Measurements from ENCODE around the gene CNPPD1.
"Not testable (repeated sequence)": the region's sequence is repeated elsewhere in the genome, so short reads cannot be mapped to it uniquely, and the experiment has no call there.

The CNPPD1 gene

GRCh38 chr2:219209236-219210195 lies 32.8 kb upstream of the CNPPD1 start:
- FAIRE-seq (no peak), DNase-seq (ENCODE audit: extremely low spot score, insufficient read length, low read depth) (no peak)

GRCh38 chr2:219207884-219208740 lies 31.4 kb upstream of the CNPPD1 start:
- DNase-seq (ENCODE audit: extremely low spot score, insufficient read length, low read depth) (no peak), FAIRE-seq (no peak)

GRCh38 chr2:219207134-219207883 lies 30.6 kb upstream of the CNPPD1 start:
- FAIRE-seq (no peak), DNase-seq (ENCODE audit: extremely low spot score, insufficient read length, low read depth) (no peak)

GRCh38 chr2:219206328-219207133 lies 29.8 kb upstream of the CNPPD1 start, which contains the start of gene ZFAND2B:
Gene ZFAND2B (plus strand): TSS chr2:219206782. CDS start chr2:219206988, 206 bp downstream.
- FAIRE-seq = peak; percentile 90
- peak; percentile 98 for DNase-seq (ENCODE audit: extremely low spot score, insufficient read length, low read depth)

GRCh38 chr2:219205981-219206327 lies 29.2 kb upstream of the CNPPD1 start:
- FAIRE-seq (no peak), DNase-seq (ENCODE audit: extremely low spot score, insufficient read length, low read depth) (no peak)

GRCh38 chr2:219205165-219205538 lies 28.4 kb upstream of the CNPPD1 start:
- DNase-seq (ENCODE audit: extremely low spot score, insufficient read length, low read depth) (no peak), FAIRE-seq (no peak)

- no peak for FAIRE-seq
These were observed 27.9 kb upstream of the CNPPD1 start for GRCh38 chr2:219204425-219205164.

GRCh38 chr2:219201331-219201730 lies 24.6 kb upstream of the CNPPD1 start:
- not testable (repeated sequence) for DNase-seq (ENCODE audit: extremely low spot score, insufficient read length, low read depth); FAIRE-seq

More at GRCh38 chr2:219204425-219205164, 27.9 kb upstream of the CNPPD1 start:
- DNase-seq (ENCODE audit: extremely low spot score, insufficient read length, low read depth) = no peak

GRCh38 chr2:219200502-219201326 lies 24.0 kb upstream of the CNPPD1 start:
- not testable (repeated sequence) for FAIRE-seq; DNase-seq (ENCODE audit: extremely low spot score, insufficient read length, low read depth)

- FAIRE-seq (no peak), DNase-seq (ENCODE audit: extremely low spot score, insufficient read length, low read depth) (no peak)
These were observed 22.9 kb upstream of the CNPPD1 start for GRCh38 chr2:219199470-219200211.

GRCh38 chr2:219198974-219199373 lies 22.2 kb upstream of the CNPPD1 start:
- no peak for DNase-seq (ENCODE audit: extremely low spot score, insufficient read length, low read depth)
- FAIRE-seq = no peak

- DNase-seq (ENCODE audit: extremely low spot score, insufficient read length, low read depth) = no peak
- FAIRE-seq = no peak
These were observed 20.7 kb upstream of the CNPPD1 start for GRCh38 chr2:219197388-219197787.

GRCh38 chr2:219186754-219187456 lies 10.2 kb upstream of the CNPPD1 start:
- DNase-seq (ENCODE audit: extremely low spot score, insufficient read length, low read depth) = no peak
- FAIRE-seq = no peak

- no peak for DNase-seq (ENCODE audit: extremely low spot score, insufficient read length, low read depth)
- FAIRE-seq = no peak
These were observed 7.4 kb upstream of the CNPPD1 start for GRCh38 chr2:219184121-219184520.

GRCh38 chr2:219183151-219183772 lies 6.5 kb upstream of the CNPPD1 start:
- FAIRE-seq = no peak
- DNase-seq (ENCODE audit: extremely low spot score, insufficient read length, low read depth) = no peak
